ENCODE data around the gene SAMHD1. TPM values are rescaled to one million over a fixed set of nuclear protein-coding genes. Genes with fewer than 3 reads are reported as not detected.

The SAMHD1 gene
- total and polyA plus RNA-seq, 2 of the 13 experiments (the other 11 are each of a cell fraction or from before 2014, with no cell fraction given), result 16.9 to 43.5 TPM

GRCh38 chr20:36871640-36872570 lies 79.6 kb downstream of the SAMHD1 start (continued):
- TF ChIP-seq, protein P1, sequence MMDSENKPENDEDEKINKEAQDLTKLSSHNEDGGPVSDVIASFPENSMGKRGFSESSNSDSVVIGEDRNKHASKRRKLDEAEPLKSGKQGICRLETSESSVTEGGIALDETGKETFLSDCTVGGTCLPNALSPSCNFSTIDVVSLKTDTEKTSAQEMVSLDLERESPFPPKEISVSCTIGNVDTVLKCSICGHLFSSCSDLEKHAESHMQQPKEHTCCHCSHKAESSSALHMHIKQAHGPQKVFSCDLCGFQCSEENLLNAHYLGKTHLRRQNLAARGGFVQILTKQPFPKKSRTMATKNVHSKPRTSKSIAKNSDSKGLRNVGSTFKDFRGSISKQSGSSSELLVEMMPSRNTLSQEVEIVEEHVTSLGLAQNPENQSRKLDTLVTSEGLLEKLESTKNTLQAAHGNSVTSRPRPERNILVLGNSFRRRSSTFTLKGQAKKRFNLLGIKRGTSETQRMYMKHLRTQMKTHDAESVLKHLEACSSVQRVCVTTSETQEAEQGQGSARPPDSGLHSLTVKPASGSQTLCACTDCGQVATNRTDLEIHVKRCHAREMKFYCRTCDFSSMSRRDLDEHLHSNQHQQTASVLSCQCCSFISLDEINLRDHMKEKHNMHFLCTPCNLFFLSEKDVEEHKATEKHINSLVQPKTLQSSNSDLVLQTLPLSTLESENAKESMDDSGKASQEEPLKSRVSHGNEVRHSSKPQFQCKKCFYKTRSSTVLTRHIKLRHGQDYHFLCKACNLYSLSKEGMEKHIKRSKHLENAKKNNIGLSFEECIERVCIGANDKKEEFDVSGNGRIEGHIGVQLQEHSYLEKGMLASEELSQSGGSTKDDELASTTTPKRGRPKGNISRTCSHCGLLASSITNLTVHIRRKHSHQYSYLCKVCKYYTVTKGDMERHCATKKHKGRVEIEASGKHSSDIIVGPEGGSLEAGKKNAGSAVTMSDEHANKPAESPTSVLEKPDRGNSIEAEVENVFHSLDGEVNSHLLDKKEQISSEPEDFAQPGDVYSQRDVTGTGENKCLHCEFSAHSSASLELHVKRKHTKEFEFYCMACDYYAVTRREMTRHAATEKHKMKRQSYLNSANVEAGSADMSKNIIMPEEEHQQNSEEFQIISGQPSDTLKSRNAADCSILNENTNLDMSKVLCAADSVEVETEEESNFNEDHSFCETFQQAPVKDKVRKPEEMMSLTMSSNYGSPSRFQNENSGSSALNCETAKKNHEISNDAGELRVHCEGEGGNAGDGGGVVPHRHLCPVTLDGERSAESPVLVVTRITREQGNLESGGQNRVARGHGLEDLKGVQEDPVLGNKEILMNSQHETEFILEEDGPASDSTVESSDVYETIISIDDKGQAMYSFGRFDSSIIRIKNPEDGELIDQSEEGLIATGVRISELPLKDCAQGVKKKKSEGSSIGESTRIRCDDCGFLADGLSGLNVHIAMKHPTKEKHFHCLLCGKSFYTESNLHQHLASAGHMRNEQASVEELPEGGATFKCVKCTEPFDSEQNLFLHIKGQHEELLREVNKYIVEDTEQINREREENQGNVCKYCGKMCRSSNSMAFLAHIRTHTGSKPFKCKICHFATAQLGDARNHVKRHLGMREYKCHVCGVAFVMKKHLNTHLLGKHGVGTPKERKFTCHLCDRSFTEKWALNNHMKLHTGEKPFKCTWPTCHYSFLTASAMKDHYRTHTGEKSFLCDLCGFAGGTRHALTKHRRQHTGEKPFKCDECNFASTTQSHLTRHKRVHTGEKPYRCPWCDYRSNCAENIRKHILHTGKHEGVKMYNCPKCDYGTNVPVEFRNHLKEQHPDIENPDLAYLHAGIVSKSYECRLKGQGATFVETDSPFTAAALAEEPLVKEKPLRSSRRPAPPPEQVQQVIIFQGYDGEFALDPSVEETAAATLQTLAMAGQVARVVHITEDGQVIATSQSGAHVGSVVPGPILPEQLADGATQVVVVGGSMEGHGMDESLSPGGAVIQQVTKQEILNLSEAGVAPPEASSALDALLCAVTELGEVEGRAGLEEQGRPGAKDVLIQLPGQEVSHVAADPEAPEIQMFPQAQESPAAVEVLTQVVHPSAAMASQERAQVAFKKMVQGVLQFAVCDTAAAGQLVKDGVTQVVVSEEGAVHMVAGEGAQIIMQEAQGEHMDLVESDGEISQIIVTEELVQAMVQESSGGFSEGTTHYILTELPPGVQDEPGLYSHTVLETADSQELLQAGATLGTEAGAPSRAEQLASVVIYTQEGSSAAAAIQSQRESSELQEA (CRISPR knock-in tag; IDR thresholded peaks at IDR 0.05; ENCODE audit: not compliant biosample characterization), result no peak
- no peak for TF ChIP-seq HOXA9 (CRISPR knock-in tag; IDR thresholded peaks at IDR 0.05; ENCODE audit: borderline replicate concordance)
- TF ChIP-seq JUN (CRISPR knock-in tag; IDR thresholded peaks at IDR 0.05), result no peak; the same call in 1 of the 2 replicates
- 0 out of 2 replicates have a peak, but pooled peaks have one; percentile 62 for TF ChIP-seq KLF9 (CRISPR knock-in tag; IDR thresholded peaks at IDR 0.05; ENCODE audit: low read depth)
- no peak for TF ChIP-seq ZNF552 (CRISPR knock-in tag; IDR thresholded peaks at IDR 0.05; ENCODE audit: borderline replicate concordance)
- TF ChIP-seq, protein P2, sequence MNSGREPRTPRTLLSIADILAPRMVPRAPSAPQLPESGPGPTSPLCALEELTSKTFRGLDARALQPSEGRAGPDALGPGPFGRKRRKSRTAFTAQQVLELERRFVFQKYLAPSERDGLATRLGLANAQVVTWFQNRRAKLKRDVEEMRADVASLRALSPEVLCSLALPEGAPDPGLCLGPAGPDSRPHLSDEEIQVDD (CRISPR knock-in tag; IDR thresholded peaks at IDR 0.05; ENCODE audit: borderline replicate concordance), result no peak
- TF ChIP-seq SIN3A (IDR thresholded peaks at IDR 0.05; ENCODE audit: borderline replicate concordance, low read depth, low read length), result no peak
- no peak for TF ChIP-seq JUNB (CRISPR knock-in tag; IDR thresholded peaks at IDR 0.05; ENCODE audit: borderline replicate concordance)
- TF ChIP-seq ZSCAN29 (CRISPR knock-in tag; conservative IDR thresholded peaks at IDR 0.05), result no peak
- no peak for TF ChIP-seq CENPT (CRISPR knock-in tag; IDR thresholded peaks at IDR 0.05; ENCODE audit: low read depth)
- no peak for TF ChIP-seq ZNF589 (CRISPR knock-in tag; conservative IDR thresholded peaks at IDR 0.05)
- TF ChIP-seq JUND (CRISPR knock-in tag; IDR thresholded peaks at IDR 0.05), result peak; percentile 9; the same call in 1 of the 2 replicates
- no peak for TF ChIP-seq NAIF1 (CRISPR knock-in tag; IDR thresholded peaks at IDR 0.05; ENCODE audit: borderline replicate concordance)
- no peak for TF ChIP-seq PCBP1 (IDR thresholded peaks at IDR 0.05; ENCODE audit: borderline replicate concordance, low read depth, low read length)
- TF ChIP-seq, protein P3, sequence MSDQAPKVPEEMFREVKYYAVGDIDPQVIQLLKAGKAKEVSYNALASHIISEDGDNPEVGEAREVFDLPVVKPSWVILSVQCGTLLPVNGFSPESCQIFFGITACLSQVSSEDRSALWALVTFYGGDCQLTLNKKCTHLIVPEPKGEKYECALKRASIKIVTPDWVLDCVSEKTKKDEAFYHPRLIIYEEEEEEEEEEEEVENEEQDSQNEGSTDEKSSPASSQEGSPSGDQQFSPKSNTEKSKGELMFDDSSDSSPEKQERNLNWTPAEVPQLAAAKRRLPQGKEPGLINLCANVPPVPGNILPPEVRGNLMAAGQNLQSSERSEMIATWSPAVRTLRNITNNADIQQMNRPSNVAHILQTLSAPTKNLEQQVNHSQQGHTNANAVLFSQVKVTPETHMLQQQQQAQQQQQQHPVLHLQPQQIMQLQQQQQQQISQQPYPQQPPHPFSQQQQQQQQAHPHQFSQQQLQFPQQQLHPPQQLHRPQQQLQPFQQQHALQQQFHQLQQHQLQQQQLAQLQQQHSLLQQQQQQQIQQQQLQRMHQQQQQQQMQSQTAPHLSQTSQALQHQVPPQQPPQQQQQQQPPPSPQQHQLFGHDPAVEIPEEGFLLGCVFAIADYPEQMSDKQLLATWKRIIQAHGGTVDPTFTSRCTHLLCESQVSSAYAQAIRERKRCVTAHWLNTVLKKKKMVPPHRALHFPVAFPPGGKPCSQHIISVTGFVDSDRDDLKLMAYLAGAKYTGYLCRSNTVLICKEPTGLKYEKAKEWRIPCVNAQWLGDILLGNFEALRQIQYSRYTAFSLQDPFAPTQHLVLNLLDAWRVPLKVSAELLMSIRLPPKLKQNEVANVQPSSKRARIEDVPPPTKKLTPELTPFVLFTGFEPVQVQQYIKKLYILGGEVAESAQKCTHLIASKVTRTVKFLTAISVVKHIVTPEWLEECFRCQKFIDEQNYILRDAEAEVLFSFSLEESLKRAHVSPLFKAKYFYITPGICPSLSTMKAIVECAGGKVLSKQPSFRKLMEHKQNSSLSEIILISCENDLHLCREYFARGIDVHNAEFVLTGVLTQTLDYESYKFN (CRISPR knock-in tag; conservative IDR thresholded peaks at IDR 0.05), result peak; percentile 85
- no peak for TF ChIP-seq THYN1 (CRISPR knock-in tag; IDR thresholded peaks at IDR 0.05; ENCODE audit: borderline replicate concordance, low read depth)
